Stimulated activated CD4-positive, alpha-beta T cell treated with anti-CD3 and anti-CD28 coated beads, Interleukin-4, amount 100 ng/mL, for 24 hours (primary cell): ENCODE measurements around the gene CR1L.
"Not testable (repeated sequence)": the region's sequence is repeated elsewhere in the genome, so short reads cannot be mapped to it uniquely, and the experiment has no call there.

Experiments
- DNase-seq: peaks from one replicate; pipeline ENCODE4 v3.0.0-alpha.2; 2020

Gene CR1L

DNA sequence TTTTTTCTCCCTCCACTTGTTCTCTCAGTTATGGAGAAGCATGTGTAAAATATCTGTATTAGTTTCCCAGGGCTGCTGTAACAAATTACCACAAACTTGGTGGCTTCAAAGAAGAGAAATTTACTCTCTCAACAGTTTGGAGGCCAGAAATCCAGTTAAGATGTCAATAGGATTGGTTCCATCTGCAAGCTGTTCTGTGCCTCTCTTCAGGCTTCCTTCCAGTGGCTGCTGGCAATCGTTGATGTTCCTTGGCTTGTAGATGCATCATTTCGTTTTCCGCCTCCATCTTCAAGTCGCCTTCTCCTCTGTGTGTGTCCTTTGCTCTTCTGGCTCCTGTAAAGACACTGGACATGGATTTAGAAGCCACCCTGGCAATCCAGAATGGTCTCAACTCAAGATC, 45.6 kb downstream of the CR1L start:
- not testable (repeated sequence) for DNase-seq

- DNase-seq: no peak
These were observed 46.1 kb downstream of the CR1L start for GRCh38 chr1:207691010-207691409.

GRCh38 chr1:207691841-207692240, 46.9 kb downstream of the CR1L start:
- DNase-seq: no peak

- DNase-seq: not testable (repeated sequence)
These were observed 47.4 kb downstream of the CR1L start for GRCh38 chr1:207692291-207692690.

DNA sequence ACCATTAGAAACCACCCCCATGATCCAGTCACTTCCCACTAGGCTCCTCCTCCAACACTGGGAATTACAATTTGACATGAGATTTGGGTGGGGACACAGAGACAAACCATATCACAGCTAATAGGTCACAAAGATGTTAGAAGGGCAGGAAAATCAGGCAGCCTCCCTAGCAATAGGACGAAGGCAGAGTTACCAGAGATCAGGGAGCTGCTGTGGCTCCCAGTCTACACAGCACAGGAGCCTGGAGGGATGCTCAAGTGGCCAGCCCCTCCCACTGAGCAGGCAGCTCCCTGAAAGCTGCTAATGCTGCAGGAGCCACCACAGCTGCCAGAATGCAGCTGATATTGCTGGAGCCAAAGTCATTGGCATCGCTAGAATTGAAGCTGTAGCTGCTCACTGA, 51.0 kb downstream of the CR1L start:
- DNase-seq: no peak

DNA sequence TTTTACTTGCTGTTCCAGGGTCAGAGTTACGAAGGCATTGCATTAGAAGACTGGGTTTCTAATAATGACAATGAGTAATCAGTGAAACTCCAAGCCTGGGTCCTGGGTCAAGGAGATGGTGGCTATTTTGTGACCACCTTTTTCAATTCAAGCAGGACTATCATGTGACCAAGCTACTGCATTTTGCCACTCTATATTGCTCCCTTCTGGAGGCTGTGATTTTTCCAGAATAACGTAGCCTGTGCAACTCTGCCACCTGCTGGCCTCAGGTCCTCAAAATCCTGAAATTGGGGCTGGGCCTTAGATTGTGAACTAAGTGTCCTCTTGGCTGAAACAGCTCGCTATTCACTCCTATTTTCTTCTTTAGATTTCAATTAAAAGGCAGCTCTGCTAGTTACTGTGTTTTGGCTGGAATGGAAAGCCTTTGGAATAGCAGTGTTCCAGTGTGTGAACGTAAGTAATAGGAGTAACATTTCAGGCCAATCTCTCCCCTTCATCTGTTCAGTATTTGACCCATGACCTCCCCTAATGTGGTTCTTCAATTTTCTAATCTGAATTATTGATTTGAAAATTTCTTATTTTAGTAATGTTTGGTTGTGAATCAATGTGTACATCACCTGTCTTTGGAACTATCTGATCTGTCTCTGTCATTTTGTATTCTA, 54.0 kb downstream of the CR1L start:
- DNase-seq: peak; percentile 27

GRCh38 chr1:207702317-207702716, 57.4 kb downstream of the CR1L start:
- DNase-seq: no peak

GRCh38 chr1:207703712-207704111, 58.8 kb downstream of the CR1L start:
- DNase-seq: no peak

DNA sequence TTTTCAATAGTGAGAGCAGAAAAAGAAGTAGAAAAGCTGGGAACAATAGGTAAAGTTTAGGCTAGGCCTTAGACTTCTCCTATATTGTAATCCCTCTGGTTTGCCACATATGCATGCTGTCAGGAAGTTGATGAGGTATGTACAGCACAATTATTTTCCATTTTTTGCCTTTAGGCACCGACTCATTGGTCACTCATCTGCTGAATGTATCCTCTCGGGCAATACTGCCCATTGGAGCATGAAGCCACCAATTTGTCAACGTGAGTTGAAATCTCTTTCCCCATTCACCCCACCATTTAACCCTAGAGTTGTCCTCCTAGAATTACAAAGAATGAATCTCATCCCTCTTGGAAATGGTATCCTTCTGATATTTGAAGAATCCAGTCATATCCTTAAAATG, 63.1 kb downstream of the CR1L start:
- not testable (repeated sequence) for DNase-seq

- DNase-seq: no peak
These were observed 66.4 kb downstream of the CR1L start for GRCh38 chr1:207711285-207711684.

DNA sequence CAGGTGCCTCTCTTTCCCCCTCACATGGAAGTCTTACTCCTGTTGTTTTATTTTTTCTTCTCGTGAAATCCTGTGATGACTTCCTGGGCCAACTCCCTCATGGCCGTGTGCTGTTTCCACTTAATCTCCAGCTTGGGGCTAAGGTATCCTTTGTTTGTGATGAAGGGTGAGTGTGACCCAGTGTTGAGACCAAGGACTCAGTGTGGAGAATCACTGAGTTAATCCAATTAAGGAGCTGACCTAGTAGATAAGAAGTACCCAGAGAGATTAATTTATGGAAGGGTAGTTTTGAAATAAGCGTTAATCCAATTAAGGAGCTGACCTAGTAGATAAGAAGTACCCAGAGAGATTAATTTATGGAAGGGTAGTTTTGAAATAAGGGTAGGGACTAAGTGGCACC, 67.8 kb downstream of the CR1L start:
- DNase-seq: not testable (repeated sequence)

GRCh38 chr1:207713529-207713928, 68.6 kb downstream of the CR1L start:
- no peak for DNase-seq

GRCh38 chr1:207719234-207719633, 74.3 kb downstream of the CR1L start:
- no peak for DNase-seq

DNA sequence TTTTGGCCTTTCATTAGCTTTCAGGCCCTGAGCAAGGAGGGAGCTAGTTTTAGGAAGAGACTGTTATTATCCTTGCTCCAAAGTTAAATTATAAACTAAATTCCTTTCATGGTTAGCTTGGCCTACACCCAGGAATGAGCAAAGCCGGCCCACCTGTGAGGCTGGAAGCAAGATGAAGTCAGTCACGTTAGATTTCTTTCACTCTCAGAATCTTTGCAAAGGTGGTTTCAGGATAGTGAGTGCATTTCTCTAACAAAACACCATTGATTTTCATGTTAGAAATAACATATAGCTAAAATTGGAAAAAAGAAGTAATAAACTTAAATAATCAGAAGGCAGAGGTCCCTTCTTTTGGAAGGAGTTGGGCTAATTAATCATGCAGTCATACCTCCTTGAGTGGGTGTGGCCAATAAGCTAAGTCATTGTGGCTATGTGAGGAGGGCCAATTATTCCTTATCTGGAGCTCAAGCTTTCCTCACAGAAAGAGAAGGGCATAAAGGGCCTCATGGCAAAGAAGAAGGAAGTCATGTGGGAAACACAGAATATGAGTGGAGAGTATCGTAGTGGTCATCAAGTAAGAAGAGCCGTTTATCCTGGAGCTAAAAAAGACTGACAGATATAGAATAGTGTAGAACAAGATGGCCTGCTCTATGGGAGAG, 83.4 kb downstream of the CR1L start:
- not testable (repeated sequence) for DNase-seq

- DNase-seq: not testable (repeated sequence)
These were observed 92.7 kb downstream of the CR1L start for GRCh38 chr1:207737503-207738157.

GRCh38 chr1:207738158-207738659, 93.3 kb downstream of the CR1L start:
- DNase-seq: not testable (repeated sequence)

DNA sequence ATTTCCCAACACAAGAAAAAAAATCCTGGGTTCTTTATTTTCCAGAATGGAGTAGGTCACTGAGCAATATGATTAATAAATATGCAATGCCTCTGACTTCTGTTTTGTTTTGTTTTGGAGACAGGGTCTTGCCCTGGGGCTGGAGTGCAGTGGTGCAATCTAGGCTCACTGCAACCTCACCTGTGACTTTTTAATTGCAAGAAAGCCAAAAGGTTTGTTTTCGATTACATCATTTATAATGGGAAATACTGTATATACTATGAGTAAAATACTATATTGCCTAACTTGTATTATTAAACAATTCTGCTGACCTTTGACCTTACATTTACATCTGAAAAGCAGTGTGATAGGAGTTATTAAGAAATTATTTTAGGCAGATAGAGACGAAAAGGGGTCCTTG, 95.3 kb downstream of the CR1L start:
- DNase-seq: no peak

GRCh38 chr1:207742850-207743555, 98.1 kb downstream of the CR1L start:
- no peak for DNase-seq

DNA sequence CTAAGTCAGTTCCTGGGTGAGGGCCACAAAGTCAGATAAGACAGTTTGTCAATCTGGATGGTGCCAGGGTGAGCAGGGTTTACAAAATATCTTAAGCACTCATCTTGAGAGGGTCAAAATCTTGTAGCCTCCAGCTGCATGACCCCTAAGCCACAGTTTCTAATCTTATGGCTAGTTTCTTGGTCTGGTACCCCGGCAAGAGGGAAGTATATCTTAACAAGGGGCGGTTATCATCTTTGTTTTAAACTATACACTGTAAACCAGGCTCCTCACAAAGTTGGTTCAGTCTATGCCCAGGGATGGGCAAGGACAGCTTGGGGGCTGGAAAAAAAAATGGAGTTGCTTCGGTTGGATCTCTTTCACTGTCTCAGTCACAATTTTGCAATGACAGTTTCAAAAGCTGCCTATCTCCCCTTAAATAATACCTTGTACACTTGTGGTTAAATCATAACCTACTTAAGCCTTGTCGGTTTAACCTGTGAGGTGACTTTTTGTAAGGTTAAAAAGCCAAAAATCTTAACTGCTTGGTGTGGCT, 99.1 kb downstream of the CR1L start:
- no peak for DNase-seq

- DNase-seq: no peak
These were observed 100.4 kb downstream of the CR1L start for GRCh38 chr1:207745285-207745684.

- DNase-seq: no peak
These were observed 101.2 kb downstream of the CR1L start for GRCh38 chr1:207745839-207746767.
